HG03135 (cell line): ENCODE results near the gene SLC4A5.

ENCODE experiments used
- ATAC-seq: cut with Tn5 transposase; IDR thresholded peaks from one replicate; pipeline ENCODE4 v1.9.1; 2021; ENCODE audit warnings: mild to moderate bottlenecking, moderate library complexity; ENCODE audit not compliant: unreplicated experiment

Gene SLC4A5

GRCh38 chr2:74343316-74343715 is at the start of gene SLC4A5:
Gene SLC4A5, minus strand, starts transcription at chr2:74343416. Its CDS starts 28,393 bp downstream, at chr2:74315023.
- ATAC-seq: no peak

GRCh38 chr2:74392449-74392743 is 49.2 kb upstream of the SLC4A5 start:
- ATAC-seq: no peak

- peak; percentile 70 for ATAC-seq
These were observed 48.6 kb upstream of the SLC4A5 start for GRCh38 chr2:74391580-74392448.

GRCh38 chr2:74391209-74391579 is 48.0 kb upstream of the SLC4A5 start:
- no peak for ATAC-seq

- no peak for ATAC-seq
These were observed 47.4 kb upstream of the SLC4A5 start for GRCh38 chr2:74390606-74391005.

- ATAC-seq: no peak
These were observed 44.1 kb upstream of the SLC4A5 start for GRCh38 chr2:74387346-74387745.

- no peak for ATAC-seq
These were observed 42.2 kb upstream of the SLC4A5 start for GRCh38 chr2:74385396-74385795.

- ATAC-seq: no peak
These were observed 40.8 kb upstream of the SLC4A5 start for GRCh38 chr2:74384051-74384450.

- no peak for ATAC-seq
These were observed 40.0 kb upstream of the SLC4A5 start for GRCh38 chr2:74383254-74383653.

GRCh38 chr2:74381751-74382150 is 38.5 kb upstream of the SLC4A5 start:
- ATAC-seq: no peak

GRCh38 chr2:74379851-74380789 is 36.9 kb upstream of the SLC4A5 start, which contains the start of gene DCTN1:
Gene DCTN1, minus strand, starts transcription at chr2:74380311. Its CDS starts 274 bp downstream, at chr2:74380037.
- no peak for ATAC-seq

- no peak for ATAC-seq
These were observed 34.8 kb upstream of the SLC4A5 start for GRCh38 chr2:74378007-74378406.

- ATAC-seq: no peak
These were observed 32.6 kb upstream of the SLC4A5 start for GRCh38 chr2:74375838-74376237.

GRCh38 chr2:74374509-74375205 is 31.4 kb upstream of the SLC4A5 start:
- no peak for ATAC-seq

- ATAC-seq: no peak
These were observed 30.8 kb upstream of the SLC4A5 start for GRCh38 chr2:74373985-74374384.

- ATAC-seq: no peak
These were observed 30.0 kb upstream of the SLC4A5 start for GRCh38 chr2:74373221-74373676.

GRCh38 chr2:74372674-74373073 is 29.5 kb upstream of the SLC4A5 start:
- ATAC-seq: no peak

- no peak for ATAC-seq
These were observed 28.2 kb upstream of the SLC4A5 start for GRCh38 chr2:74371421-74371820.

- no peak for ATAC-seq
These were observed 26.8 kb upstream of the SLC4A5 start for GRCh38 chr2:74369976-74370375.

- ATAC-seq: no peak
These were observed 25.3 kb upstream of the SLC4A5 start for GRCh38 chr2:74368499-74368898.

GRCh38 chr2:74367789-74368188 is 24.6 kb upstream of the SLC4A5 start:
- no peak for ATAC-seq
